Measurements from ENCODE around the gene ACRBP. TPM values are rescaled to one million over a fixed set of nuclear protein-coding genes. Genes with fewer than 3 reads are reported as not detected.
A peak's percentile ranks its signal among the peaks of the same experiment; 100 is the strongest.
"Not testable (repeated sequence)": the region's sequence is repeated elsewhere in the genome, so short reads cannot be mapped to it uniquely, and the experiment has no call there.

ACRBP gene
- total RNA-seq, 4 donors from 2014 or later: 0.97 to 6.2 (median 2.6) TPM

GRCh38 chr12:6604259-6605029 is 42.8 kb downstream of the ACRBP start:
- Histone ChIP-seq H3K27me3 (no peaks in the 10 kb centered on the region), H3K9me3 (no peaks in the 10 kb centered on the region), H3K4me1 (peaks cover 42 to 59% (median 55%) of the 10 kb centered on the region in 4 donors), H3K27ac (replicated peaks in 1 of 4) (peak overlapping the region; percentile 95 to 99 (median 99)), H3K4me3 (peak overlapping the region; percentile 83 to 98 (median 95)), H3K36me3 (peaks cover 29 to 36% (median 32%) of the 10 kb centered on the region in 4 donors)
- TF ChIP-seq POLR2AphosphoS5 (IDR thresholded peaks at IDR 0.05) (no peak), POLR2A (IDR thresholded peaks at IDR 0.05; ENCODE audit: low read depth) (no peak), EP300 (IDR thresholded peaks at IDR 0.05) (no peak)
- TF ChIP-seq, protein P1, sequence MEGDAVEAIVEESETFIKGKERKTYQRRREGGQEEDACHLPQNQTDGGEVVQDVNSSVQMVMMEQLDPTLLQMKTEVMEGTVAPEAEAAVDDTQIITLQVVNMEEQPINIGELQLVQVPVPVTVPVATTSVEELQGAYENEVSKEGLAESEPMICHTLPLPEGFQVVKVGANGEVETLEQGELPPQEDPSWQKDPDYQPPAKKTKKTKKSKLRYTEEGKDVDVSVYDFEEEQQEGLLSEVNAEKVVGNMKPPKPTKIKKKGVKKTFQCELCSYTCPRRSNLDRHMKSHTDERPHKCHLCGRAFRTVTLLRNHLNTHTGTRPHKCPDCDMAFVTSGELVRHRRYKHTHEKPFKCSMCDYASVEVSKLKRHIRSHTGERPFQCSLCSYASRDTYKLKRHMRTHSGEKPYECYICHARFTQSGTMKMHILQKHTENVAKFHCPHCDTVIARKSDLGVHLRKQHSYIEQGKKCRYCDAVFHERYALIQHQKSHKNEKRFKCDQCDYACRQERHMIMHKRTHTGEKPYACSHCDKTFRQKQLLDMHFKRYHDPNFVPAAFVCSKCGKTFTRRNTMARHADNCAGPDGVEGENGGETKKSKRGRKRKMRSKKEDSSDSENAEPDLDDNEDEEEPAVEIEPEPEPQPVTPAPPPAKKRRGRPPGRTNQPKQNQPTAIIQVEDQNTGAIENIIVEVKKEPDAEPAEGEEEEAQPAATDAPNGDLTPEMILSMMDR (IDR thresholded peaks at IDR 0.05): no peak
- intact Hi-C loops (cut with DNase I): loop anchor here (5.0 kb wide), 1 partner anchor 37 kb away; the partner anchor contains the start of gene NOP2
- WGBS: 74% methylated on average over 6 of the region's 6 CpGs
- DNase-seq (ENCODE audit: extremely low spot score): no peak

DNA sequence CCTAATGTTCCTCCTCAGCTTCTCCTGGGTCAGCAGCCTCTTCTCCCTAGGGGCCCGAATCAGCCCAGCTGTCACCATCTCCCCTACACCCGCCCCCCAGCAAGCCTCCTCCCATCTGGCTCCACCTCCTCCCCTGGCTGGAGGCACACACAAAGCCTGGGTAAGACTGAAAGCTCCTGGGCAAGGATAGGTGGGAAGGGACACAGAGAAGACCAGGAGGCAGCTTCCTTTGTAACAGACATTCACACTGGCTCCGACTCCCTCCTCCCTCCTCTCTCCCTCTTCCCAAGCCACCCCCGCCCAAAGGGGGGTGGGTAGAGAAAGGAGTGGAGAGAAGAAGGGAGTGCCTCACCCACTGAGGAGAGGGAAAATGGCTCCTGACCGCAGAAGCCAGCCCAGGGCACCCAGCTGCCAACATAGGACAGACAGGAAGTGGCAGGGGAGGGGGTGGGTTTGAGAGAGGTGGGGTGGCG is 44.1 kb downstream of the ACRBP start:
- H3K4me1 ChIP-seq: peaks cover 41 to 63% (median 60%) of the 10 kb centered on the region in 4 donors
- no peak for TF ChIP-seq POLR2A (IDR thresholded peaks at IDR 0.05; ENCODE audit: low read depth)
- no peak for TF ChIP-seq POLR2AphosphoS5 (IDR thresholded peaks at IDR 0.05)
- no peaks in the 10 kb centered on the region for H3K27me3 ChIP-seq
- no peaks in the 10 kb centered on the region for H3K9me3 ChIP-seq
- peak overlapping the region; percentile 21 to 98 (median 68) for H3K4me3 ChIP-seq
- no peak for DNase-seq (ENCODE audit: extremely low spot score)
- H3K27ac ChIP-seq (replicated peaks in 1 of 4): peak overlapping the region; percentile 95 to 99 (median 99)
- peaks cover 43 to 49% (median 45%) of the 10 kb centered on the region in 4 donors for H3K36me3 ChIP-seq
- WGBS: 7% methylated on average over 5 of the region's 6 CpGs
- intact Hi-C loops (cut with DNase I): loop anchor here (5.0 kb wide), 1 partner anchor 36 kb away; the partner anchor contains the start of gene NOP2

DNA sequence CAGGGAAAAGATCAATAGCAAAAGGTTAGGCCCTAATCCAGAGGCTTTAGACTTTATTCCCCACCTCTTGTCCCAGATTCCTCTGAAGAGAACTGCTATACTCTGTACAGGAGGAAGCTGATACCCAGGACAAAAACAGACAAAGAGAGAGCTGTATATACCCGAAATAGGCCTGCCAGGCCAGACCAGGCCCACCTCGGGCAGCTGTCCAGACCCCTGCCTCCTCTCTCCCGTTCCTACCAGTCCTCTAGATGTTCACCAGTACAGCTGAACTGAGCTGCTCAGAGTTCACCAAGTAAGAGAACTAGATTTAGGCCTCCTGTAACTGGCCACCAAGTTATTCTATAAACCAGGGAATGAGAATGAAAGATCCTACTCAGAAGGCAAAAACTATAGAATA is 44.7 kb downstream of the ACRBP start:
- intact Hi-C loops (cut with DNase I): loop anchor here (5.0 kb wide), 1 partner anchor 35 kb away; the partner anchor contains the start of gene NOP2
- DNase-seq (ENCODE audit: extremely low spot score): no peak
- peaks cover 49 to 55% (median 51%) of the 10 kb centered on the region in 4 donors for H3K36me3 ChIP-seq
- no peaks in the 10 kb centered on the region for H3K9me3 ChIP-seq
- H3K4me1 ChIP-seq: peaks cover 36 to 57% (median 54%) of the 10 kb centered on the region in 4 donors
- peak overlapping the region in 3 of 4 donors; percentile 21 to 97 (median 40) for H3K4me3 ChIP-seq
- H3K27ac ChIP-seq (replicated peaks in 1 of 4): peak overlapping the region; percentile 95 to 99 (median 99)
- 0% methylated on average over 2 of the region's 3 CpGs for WGBS
- no peaks in the 10 kb centered on the region for H3K27me3 ChIP-seq
- TF ChIP-seq POLR2A (IDR thresholded peaks at IDR 0.05; ENCODE audit: low read depth): no peak
- TF ChIP-seq POLR2AphosphoS5 (IDR thresholded peaks at IDR 0.05): no peak
- no peak for TF ChIP-seq EP300 (IDR thresholded peaks at IDR 0.05)
- TF ChIP-seq, protein P1 (IDR thresholded peaks at IDR 0.05): no peak

GRCh38 chr12:6595673-6596072 is 51.6 kb downstream of the ACRBP start:
- peaks cover 0 to 14% (median 10%) of the 10 kb centered on the region in 4 donors for H3K4me1 ChIP-seq
- H3K9me3 ChIP-seq; H3K27me3 ChIP-seq; H3K27ac ChIP-seq (replicated peaks in 1 of 4); DNase-seq (ENCODE audit: extremely low spot score); intact Hi-C loops (cut with DNase I); H3K4me3 ChIP-seq: not testable (repeated sequence)
- 83% methylated on average over 10 of the region's 10 CpGs for WGBS
- peaks cover 100% of the 10 kb centered on the region in 4 donors for H3K36me3 ChIP-seq

GRCh38 chr12:6592087-6592486 is 55.1 kb downstream of the ACRBP start:
- Histone ChIP-seq H3K9me3 (no peaks in the 10 kb centered on the region), H3K36me3 (peaks cover 100% of the 10 kb centered on the region in 4 donors), H3K27ac (replicated peaks in 1 of 4) (no peak overlapping the region), H3K4me1 (no peaks in the 10 kb centered on the region), H3K4me3 (no peak overlapping the region), H3K27me3 (no peaks in the 10 kb centered on the region)
- TF ChIP-seq EP300 (IDR thresholded peaks at IDR 0.05) (no peak), POLR2A (IDR thresholded peaks at IDR 0.05; ENCODE audit: low read depth) (no peak)
- 93% methylated on average over 8 of the region's 8 CpGs for WGBS
- DNase-seq (ENCODE audit: extremely low spot score): no peak
- intact Hi-C loops (cut with DNase I): no loop called here

Other genes with a start within 250 kb of the ACRBP start
- under 1 TPM in 1 of 4 donors, not detected in 3; 0.66 TPM for gene CD27, start 202.5 kb downstream of the ACRBP start, total RNA-seq
- gene TAPBPL, start 195.4 kb downstream of the ACRBP start, total RNA-seq: 10 to 100 TPM; 12.4 to 25.8 (median 22.5) TPM
- gene VAMP1, start 176.8 kb downstream of the ACRBP start, total RNA-seq: 1 to 10 TPM; 4.5 to 8.7 (median 6.7) TPM
- gene MRPL51, start 154.2 kb downstream of the ACRBP start, total RNA-seq: 100 to 1,000 TPM in 1 of 4 donors, 10 to 100 TPM in 3; 62.3 to 105 (median 81.3) TPM
- 10 to 100 TPM; 13.9 to 26.1 (median 24.7) TPM for gene NCAPD2, start 153.3 kb downstream of the ACRBP start, total RNA-seq
- gene GAPDH, start 112.9 kb downstream of the ACRBP start, total RNA-seq: 1,000 to 10,000 TPM; 2,279 to 3,578 (median 2,742) TPM
- gene IFFO1, start 91.4 kb downstream of the ACRBP start, total RNA-seq: 10 to 100 TPM; 12.1 to 26.2 (median 20.8) TPM
- 10 to 100 TPM; 17.9 to 32.3 (median 19.5) TPM for gene NOP2, start 79.1 kb downstream of the ACRBP start, total RNA-seq
- 100 to 1,000 TPM; 189 to 226 (median 218) TPM for gene CHD4, start 40.1 kb downstream of the ACRBP start, total RNA-seq
- 1 to 10 TPM; 1.7 to 2.5 (median 1.8) TPM for gene LPAR5, start 11.5 kb downstream of the ACRBP start, total RNA-seq
- 10 to 100 TPM; 45.1 to 58.3 (median 49.9) TPM for gene ING4, start 15.7 kb upstream of the ACRBP start, total RNA-seq
- gene ZNF384, start 41.9 kb upstream of the ACRBP start, total RNA-seq: 10 to 100 TPM; 32.8 to 55.4 (median 41.0) TPM
- gene PIANP, start 53.4 kb upstream of the ACRBP start, total RNA-seq: 1 to 10 TPM in 1 of 4 donors, under 1 TPM in 3; 0.42 to 1.8 (median 0.60) TPM
- gene COPS7A, start 76.6 kb upstream of the ACRBP start, total RNA-seq: 10 to 100 TPM; 51.9 to 71.8 (median 63.0) TPM
- 100 to 1,000 TPM; 169 to 247 (median 214) TPM for gene MLF2, start 105.7 kb upstream of the ACRBP start, total RNA-seq
- 100 to 1,000 TPM; 256 to 419 (median 338) TPM for gene PTMS, start 118.9 kb upstream of the ACRBP start, total RNA-seq
- 1 to 10 TPM; 1.7 to 4.0 (median 2.9) TPM for gene LAG3, start 125.1 kb upstream of the ACRBP start, total RNA-seq
- gene CD4, start 142.1 kb upstream of the ACRBP start, total RNA-seq: 10 to 100 TPM in 2 of 4 donors, 1 to 10 TPM in 2; 6.6 to 16.2 (median 10.1) TPM
- gene GPR162, start 174.4 kb upstream of the ACRBP start, total RNA-seq: 10 to 100 TPM in 2 of 4 donors, 1 to 10 TPM in 2; 3.7 to 12.1 (median 10.0) TPM
- gene P3H3, start 181.0 kb upstream of the ACRBP start, total RNA-seq: 10 to 100 TPM; 16.4 to 30.7 (median 26.8) TPM
- gene GNB3, start 193.5 kb upstream of the ACRBP start, total RNA-seq: 1 to 10 TPM in 1 of 4 donors, under 1 TPM in 3; 0.39 to 1.7 (median 0.46) TPM
- 1 to 10 TPM; 1.2 to 2.9 (median 1.5) TPM for gene CDCA3, start 203.9 kb upstream of the ACRBP start, total RNA-seq
- gene USP5, start 204.7 kb upstream of the ACRBP start, total RNA-seq: 10 to 100 TPM; 49.8 to 68.7 (median 58.4) TPM
- gene TPI1, start 220.1 kb upstream of the ACRBP start, total RNA-seq: 100 to 1,000 TPM; 288 to 372 (median 355) TPM
- 10 to 100 TPM in 2 of 4 donors, 1 to 10 TPM in 2; 4.2 to 10.8 (median 8.5) TPM for gene SPSB2, start 225.9 kb upstream of the ACRBP start, total RNA-seq

Measured in esophagus muscularis mucosa (tissue), 4 donors.